Endothelial cell of umbilical vein (primary cell): Measurements from ENCODE around the gene HID1. TPM values are rescaled to one million over a fixed set of nuclear protein-coding genes. Genes with fewer than 3 reads are reported as not detected.
A peak's percentile ranks its signal among the peaks of the same experiment; 100 is the strongest.

Source experiments
- BruUV-seq: library from RNA; stranded (reverse); fragments of 400-500 nt; replicated peaks from 2 replicates; lab custom pipeline; 2021; lab: Mats Ljungman, UMichigan
- CTCF ChIA-PET: fragments of 300-600, 350-600 bp; sonication (Branson Sonifier 250); formaldehyde crosslinking; loops from one replicate; lab custom pipeline; 2021; ENCODE audit warnings: antibody characterized with exemption, inconsistent platforms; lab: Charles Lee
- POLR2A ChIA-PET: fragments of 300-600, 350-600 bp; sonication (Branson Sonifier 250); formaldehyde crosslinking; loops from one replicate; lab custom pipeline; 2021; ENCODE audit warnings: antibody characterized with exemption, inconsistent platforms; lab: Charles Lee
- DNase-seq: peaks from one replicate; pipeline ENCODE4 v3.0.0-alpha.2; 2011; ENCODE audit warnings: low read depth, low spot score
- FAIRE-seq: peaks from 2 replicates; lab custom pipeline; 2011; peaks lifted over from hg19 to GRCh38; lab: Jason Lieb, UNC
- H2AFZ ChIP-seq: 2 replicates; pipeline ENCODE4 v1.6.0; 2012; ENCODE audit warnings: low read depth, low read length, control low read depth, inconsistent platforms
- H3K27ac ChIP-seq: 2 replicates; pipeline ENCODE4 v1.5.1; 2011; ENCODE audit warnings: low read depth, mild to moderate bottlenecking, control low read depth, low read length, moderate library complexity; ENCODE audit not compliant: insufficient read depth
- H3K27me3 ChIP-seq, 2 experiments: 2 replicates each; pipeline versions ENCODE4 v1.6.0 to v1.6.1; 2011; ENCODE audit warnings: low read length in 2 of 2, mixed read lengths in 1 of 2; ENCODE audit not compliant: control insufficient read depth in 2 of 2, insufficient read depth in 2 of 2
- H3K36me3 ChIP-seq, 2 experiments: 2 replicates in 1 of 2; 3 replicates in 1 of 2; pipeline ENCODE4 v1.5.1; 2011; ENCODE audit warnings: low read length in 2 of 2, mild to moderate bottlenecking in 1 of 2, moderate library complexity in 1 of 2; ENCODE audit not compliant: control insufficient read depth in 2 of 2, insufficient read depth in 2 of 2; ENCODE audit errors: extremely low read depth in 1 of 2
- H3K4me1 ChIP-seq: 3 replicates; pipeline ENCODE4 v1.5.1; 2011; ENCODE audit warnings: mild to moderate bottlenecking, low read length; ENCODE audit not compliant: control insufficient read depth, insufficient read depth; ENCODE audit errors: extremely low read depth
- H3K4me2 ChIP-seq: 2 replicates; pipeline ENCODE4 v1.6.1; 2011; ENCODE audit warnings: low read length, control low read depth, mixed read lengths; ENCODE audit not compliant: insufficient read depth
- H3K4me3 ChIP-seq, 3 experiments: fragments of 200-600 bp in 1 of 3; sonication (generic), shearing (Covaris generic) in 1 of 3; replicated peaks in 1 of 3; 2 replicates each; pipeline ENCODE4 v1.5.1; 2011 to 2016; ENCODE audit warnings: control low read depth in 3 of 3, low read length in 3 of 3, mild to moderate bottlenecking in 2 of 3, inconsistent platforms in 1 of 3, low read depth in 1 of 3, moderate library complexity in 1 of 3; ENCODE audit not compliant: insufficient read depth in 1 of 3
- H3K79me2 ChIP-seq: 2 replicates; pipeline ENCODE4 v1.6.0; 2012; ENCODE audit warnings: low read length, inconsistent platforms; ENCODE audit not compliant: control insufficient read depth, insufficient read depth
- H3K9ac ChIP-seq: replicated peaks from 2 replicates; pipeline ENCODE3; 2011; ENCODE audit warnings: low read length, control low read depth; ENCODE audit not compliant: insufficient read depth; ENCODE audit errors: extremely low read depth
- H3K9me1 ChIP-seq: replicated peaks from 3 replicates; pipeline ENCODE4 v1.6.0; 2011; ENCODE audit warnings: mild to moderate bottlenecking, low read length; ENCODE audit not compliant: control insufficient read depth, insufficient read depth; ENCODE audit errors: extremely low read depth
- H3K9me3 ChIP-seq: replicated peaks from 2 replicates; pipeline ENCODE4 v1.5.1; 2012; ENCODE audit warnings: low read length, inconsistent platforms; ENCODE audit not compliant: control insufficient read depth, insufficient read depth
- H4K20me1 ChIP-seq: replicated peaks from 2 replicates; pipeline ENCODE3; 2011; ENCODE audit warnings: mild to moderate bottlenecking, low read length; ENCODE audit not compliant: control insufficient read depth, insufficient read depth; ENCODE audit errors: extremely low read depth
- EZH2 ChIP-seq: IDR thresholded peaks from 2 replicates; pipeline ENCODE4 v1.6.1; 2012; ENCODE audit warnings: borderline replicate concordance, low read depth, mild to moderate bottlenecking, moderate library complexity, low read length, inconsistent platforms; ENCODE audit not compliant: severe bottlenecking
- FOS ChIP-seq: IDR thresholded peaks from 2 replicates; pipeline ENCODE4 v1.6.1; 2011; ENCODE audit warnings: mild to moderate bottlenecking, low read length, moderate library complexity, borderline replicate concordance; ENCODE audit not compliant: insufficient read depth
- GATA2 ChIP-seq: IDR thresholded peaks from 2 replicates; pipeline ENCODE4 v1.7.0; 2011; ENCODE audit warnings: low read depth, mild to moderate bottlenecking, moderate library complexity, mixed read lengths, low read length; ENCODE audit not compliant: insufficient read length, insufficient read depth
- JUN ChIP-seq: IDR thresholded peaks from 2 replicates; pipeline ENCODE4 v1.6.1; 2011; ENCODE audit warnings: borderline replicate concordance, low read depth; ENCODE audit not compliant: insufficient read length, insufficient read depth
- MYC ChIP-seq: IDR thresholded peaks from one replicate; pipeline ENCODE4 v1.6.1; 2011; ENCODE audit warnings: mild to moderate bottlenecking, low read depth, low read length
- POLR2A ChIP-seq: IDR thresholded peaks from 2 replicates; pipeline ENCODE4 v1.6.1; 2012; ENCODE audit warnings: low read depth, mild to moderate bottlenecking, control low read depth, low read length
- dilution Hi-C: fragments of 300-500 bp; cut with MboI; formaldehyde crosslinking; loops from one replicate; pipeline ENCODE4 v1.15.0; 2019; ENCODE audit warnings: low sequenced_read_pairs; ENCODE audit not compliant: extremely low pct_ligation_motif_present
- intact Hi-C: fragments of 100-400 bp; cut with micrococcal nuclease; formaldehyde crosslinking; loops from one replicate; pipeline ENCODE4 v1.10.0; 2022
- polyA plus RNA-seq, 4 experiments: library from polyadenylated mRNA; depleted of rRNA in 3 of 4; stranded (reverse) in 3 of 4; unstranded in 1 of 4; fragments of >200 nt; gene quantifications; 2 replicates each; pipeline versions ENCODE4 v1.2.1 to v1.2.3, GENCODE V29; 2011 to 2012; ENCODE audit warnings: missing spikeins in 1 of 4
- total RNA-seq: library from RNA; stranded (reverse); gene quantifications from 2 replicates; pipeline ENCODE4 v1.2.3, GENCODE V29; 2021
- TF ChIP-seq, protein P1 (sequence below): IDR thresholded peaks from 2 replicates; pipeline ENCODE4 v1.6.1; 2011; ENCODE audit not compliant: insufficient read depth, insufficient read length

HID1 gene
- total and polyA plus RNA-seq, 2 donors (not counting 3 experiments of a cell fraction or from before 2014, with no cell fraction given): 41.4 to 53.3 TPM

DNA sequence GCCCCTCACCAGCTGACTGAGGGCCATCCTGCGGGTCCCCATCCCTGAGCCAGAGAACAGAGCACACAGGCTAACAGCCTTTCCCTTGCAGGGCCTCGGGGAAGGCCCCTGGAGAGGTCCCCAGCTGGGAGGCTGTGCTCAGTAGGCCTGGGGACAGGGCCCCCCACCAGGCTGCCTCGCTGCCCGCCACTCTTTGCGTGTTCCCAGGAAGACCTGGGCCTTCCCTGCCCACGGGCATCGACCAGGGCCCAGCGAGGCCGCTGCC is 785 bp downstream of the HID1 start:
- Histone ChIP-seq H3K27ac (no peak overlapping the region), H3K79me2 (no peaks in the 10 kb centered on the region), H3K4me3 (peak overlapping the region in 2 of 3 experiments; percentile 38 to 89), H4K20me1 (no peaks in the 10 kb centered on the region), H3K9me3 (no peaks in the 10 kb centered on the region), H3K4me2 (peak overlapping the region; percentile 6), H3K27me3 (peaks cover 5% of the 10 kb centered on the region in 2 experiments), H3K9me1 (no peaks in the 10 kb centered on the region), H3K4me1 (peaks cover 17% of the 10 kb centered on the region), H3K9ac (no peak overlapping the region), H3K36me3 (no peaks in the 10 kb centered on the region), H2AFZ (peak overlapping the region; percentile 77)
- DNase-seq (no peak), FAIRE-seq (no peak)
- ChIA-PET POLR2A (interaction anchor here (1.3 to 2.0 kb wide), 3 partner anchors 10 to 99 kb away, joined by 4 to 8 read pairs (median 8); partner anchors contain the start of genes CDR2L and FDXR), CTCF (interaction anchor here (0.9 to 6.9 kb wide), 10 partner anchors 10 to 230 kb away, joined by 3 to 63 read pairs (median 5); partner anchors contain the start of gene MRPL58)
- TF ChIP-seq POLR2A (no peak), MYC (no peak), FOS (no peak), JUN (no peak), EZH2 (no peak), GATA2 (no peak)
- TF ChIP-seq, protein P1, sequence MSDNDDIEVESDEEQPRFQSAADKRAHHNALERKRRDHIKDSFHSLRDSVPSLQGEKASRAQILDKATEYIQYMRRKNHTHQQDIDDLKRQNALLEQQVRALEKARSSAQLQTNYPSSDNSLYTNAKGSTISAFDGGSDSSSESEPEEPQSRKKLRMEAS: no peak
- BruUV-seq: TSS peak; percentile 26
- dilution Hi-C loops: no loop called here
- intact Hi-C loops: loop anchor here (1.0 kb wide), 1 partner anchor 11 kb away; no protein-coding TSS in a partner anchor
